Measurements from ENCODE around the gene PGAP3.

GRCh38 chr17:39662551-39663339 lies 25.1 kb downstream of the PGAP3 start:
- TF ChIP-seq CTCF (IDR thresholded peaks at IDR 0.05) (no peak), POLR2A (IDR thresholded peaks at IDR 0.05) (no peak)

Data from upper lobe of left lung (tissue), 4 donors.